ENCODE measurements around the gene LRCH3. TPM values are rescaled to one million over a fixed set of nuclear protein-coding genes. Genes with fewer than 3 reads are reported as not detected.
A peak's percentile ranks its signal among the peaks of the same experiment; 100 is the strongest.

LRCH3 gene
- total and polyA plus RNA-seq, 11 donors, result 11.1 to 40.3 (median 24.0) TPM

GRCh38 chr3:197846491-197846890 lies 55.4 kb downstream of the LRCH3 start:
- 80 to 85% (median 83%) methylated on average over 3 of the region's 3 CpGs for WGBS, 4 donors
- no peaks in the 10 kb centered on the region for H3K9me3 ChIP-seq
- H3K27me3 ChIP-seq, result no peaks in the 10 kb centered on the region
- TF ChIP-seq CTCF (IDR thresholded peaks at IDR 0.05) (no peak), POLR2A (IDR thresholded peaks at IDR 0.05) (no peak)
- no peak overlapping the region for H3K4me3 ChIP-seq
- intact Hi-C loops (cut with DNase I), result no loop called here
- ATAC-seq (no peak), DNase-seq (no peak)
- H3K4me1 ChIP-seq, result peaks cover 0 to 17% (median 0%) of the 10 kb centered on the region in 12 donors
- peaks cover 0 to 100% (median 97%) of the 10 kb centered on the region in 9 donors for H3K36me3 ChIP-seq
- H3K27ac ChIP-seq, result no peak overlapping the region

GRCh38 chr3:197847866-197848401 lies 56.9 kb downstream of the LRCH3 start:
- WGBS, 4 donors, result 69 to 73% (median 71%) methylated on average over 8 of the region's 8 CpGs
- Histone ChIP-seq H3K4me3 (peak overlapping the region in 3 of 12 donors; percentile 3 to 37 (median 6)), H3K27ac (peak overlapping the region in 3 of 12 donors; percentile 21 to 74 (median 46))

GRCh38 chr3:197854596-197855343 lies 63.7 kb downstream of the LRCH3 start:
- intact Hi-C loops (cut with DNase I), result no loop called here
- 87 to 93% (median 91%) methylated on average over 8 of the region's 8 CpGs for WGBS, 4 donors
- H3K9me3 ChIP-seq, result no peaks in the 10 kb centered on the region
- H3K27ac ChIP-seq, result no peak overlapping the region
- H3K36me3 ChIP-seq, result peaks cover 2 to 100% (median 93%) of the 10 kb centered on the region in 9 donors
- no peak for ATAC-seq
- H3K27me3 ChIP-seq, result no peaks in the 10 kb centered on the region
- TF ChIP-seq CTCF (IDR thresholded peaks at IDR 0.05) (no peak), POLR2A (IDR thresholded peaks at IDR 0.05) (no peak)
- no peak overlapping the region for H3K4me3 ChIP-seq
- no peaks in the 10 kb centered on the region for H3K4me1 ChIP-seq
- DNase-seq, result no peak

More at GRCh38 chr3:197847866-197848401, 56.9 kb downstream of the LRCH3 start:
- Histone ChIP-seq H3K36me3 (peaks cover 0 to 100% (median 97%) of the 10 kb centered on the region in 9 donors), H3K9me3 (no peaks in the 10 kb centered on the region), H3K27me3 (no peaks in the 10 kb centered on the region), H3K4me1 (peaks cover 0 to 17% (median 0%) of the 10 kb centered on the region in 12 donors)
- TF ChIP-seq CTCF (IDR thresholded peaks at IDR 0.05), result no peak
- no peak for TF ChIP-seq POLR2A (IDR thresholded peaks at IDR 0.05)
- DNase-seq (no peak), ATAC-seq (peak in 1 of 4 donors; percentile 16)
- intact Hi-C loops (cut with DNase I), result no loop called here

- no peak overlapping the region for H3K27ac ChIP-seq
- H3K9me3 ChIP-seq, result no peaks in the 10 kb centered on the region
- TF ChIP-seq POLR2A (IDR thresholded peaks at IDR 0.05) (no peak), CTCF (IDR thresholded peaks at IDR 0.05) (no peak)
- 92 to 96% (median 95%) methylated on average over 9 of the region's 9 CpGs for WGBS, 4 donors
- ATAC-seq (no peak), DNase-seq (no peak)
- H3K36me3 ChIP-seq, result peaks cover 2 to 100% (median 91%) of the 10 kb centered on the region in 9 donors
- no peaks in the 10 kb centered on the region for H3K4me1 ChIP-seq
- intact Hi-C loops (cut with DNase I), result no loop called here
- no peak overlapping the region for H3K4me3 ChIP-seq
- H3K27me3 ChIP-seq, result no peaks in the 10 kb centered on the region
Observed at GRCh38 chr3:197855571-197855970, 64.5 kb downstream of the LRCH3 start.

Data from heart left ventricle (tissue), 16 donors.